Stimulated activated CD8-positive, alpha-beta memory T cell treated with anti-CD3 and anti-CD28 coated beads, Interleukin-4, amount 100 ng/mL, for 4 hours (primary cell): ENCODE measurements around the gene DAG1.
A peak's percentile ranks its signal among the peaks of the same experiment; 100 is the strongest.

Source experiments
- DNase-seq, 2 donors: peaks; one replicate each; pipeline ENCODE4 v3.0.0-alpha.2; 2020; ENCODE audit warnings: low read depth in 2 of 2, low spot score in 1 of 2

DAG1 gene

DNA sequence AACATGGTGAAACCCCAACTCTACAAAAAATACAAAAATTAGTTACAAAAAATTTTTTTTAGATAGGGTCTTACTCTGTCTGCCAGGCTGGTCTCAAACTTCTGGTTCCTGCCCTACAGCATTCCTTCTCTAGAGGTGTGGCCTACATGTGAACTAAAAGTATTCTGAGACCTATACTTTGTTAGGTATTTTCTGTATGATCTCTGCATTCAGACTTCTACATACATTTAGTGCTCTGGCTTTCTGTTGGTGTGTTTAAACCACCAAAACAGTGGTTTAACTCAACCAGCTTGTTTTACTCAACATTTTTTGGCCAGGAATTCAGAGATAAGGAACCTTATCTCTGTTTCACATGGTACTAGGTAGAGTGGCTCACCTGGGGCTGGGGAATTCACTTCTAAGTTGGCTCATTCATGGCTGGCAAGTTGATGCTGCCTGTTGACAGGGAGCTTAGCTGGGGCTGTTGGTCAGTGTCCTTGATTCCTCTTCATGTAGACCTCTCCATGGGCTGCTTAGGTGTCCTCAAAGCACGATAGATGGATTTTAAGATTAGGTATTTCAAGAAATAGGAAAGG lies 42.8 kb downstream of the DAG1 start:
- no peak for DNase-seq

DNA sequence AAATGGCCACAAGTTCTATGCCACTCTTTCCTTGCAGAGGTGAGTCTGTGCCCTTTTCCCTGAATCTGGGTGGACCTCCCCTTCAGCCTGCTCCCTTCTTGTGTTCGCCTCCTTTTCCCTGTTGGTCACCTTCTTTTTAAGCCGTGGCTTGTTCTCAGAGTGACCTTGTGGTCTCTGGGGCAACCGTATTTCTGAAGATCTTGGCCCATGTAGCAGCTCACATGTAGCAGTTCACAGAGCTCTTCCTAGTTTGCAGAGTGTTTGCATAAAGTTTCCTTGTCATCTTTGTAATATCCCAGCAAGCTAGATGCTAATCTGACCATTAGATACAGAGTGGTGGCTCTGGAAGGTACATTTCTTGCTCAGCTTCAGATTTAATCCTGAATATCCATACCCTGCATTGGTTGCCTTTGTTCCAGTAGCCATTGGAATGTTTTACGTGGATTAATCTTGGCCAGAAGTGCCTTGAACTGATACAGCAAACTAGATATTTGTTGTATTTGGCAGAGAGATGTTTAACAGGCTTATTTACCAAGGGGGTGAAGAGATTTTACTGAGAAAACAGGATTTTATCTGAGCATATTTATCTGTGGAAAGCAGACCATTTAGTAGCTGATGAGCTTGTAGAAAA lies 43.5 kb downstream of the DAG1 start:
- DNase-seq = no peak

DNA sequence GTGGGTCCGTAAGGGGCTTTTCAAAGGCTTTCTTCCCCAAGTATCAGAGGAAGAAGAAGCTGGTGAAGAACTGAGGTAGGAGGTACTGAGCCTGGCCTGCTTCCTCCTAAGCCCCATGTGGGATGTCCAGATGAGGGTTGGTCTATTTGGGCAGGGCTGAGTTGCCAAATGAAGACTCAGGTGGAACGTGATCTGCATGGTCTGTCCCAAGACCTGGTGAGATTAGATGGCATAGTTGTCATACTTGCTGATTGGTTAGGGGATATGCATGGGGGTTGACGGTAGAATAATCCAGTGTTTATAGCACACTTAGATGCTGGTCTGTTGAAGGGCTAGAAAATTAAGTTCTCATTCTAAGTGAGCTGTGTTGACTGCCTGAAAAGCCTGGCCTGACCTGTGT lies 47.9 kb downstream of the DAG1 start:
- DNase-seq = no peak

DNA sequence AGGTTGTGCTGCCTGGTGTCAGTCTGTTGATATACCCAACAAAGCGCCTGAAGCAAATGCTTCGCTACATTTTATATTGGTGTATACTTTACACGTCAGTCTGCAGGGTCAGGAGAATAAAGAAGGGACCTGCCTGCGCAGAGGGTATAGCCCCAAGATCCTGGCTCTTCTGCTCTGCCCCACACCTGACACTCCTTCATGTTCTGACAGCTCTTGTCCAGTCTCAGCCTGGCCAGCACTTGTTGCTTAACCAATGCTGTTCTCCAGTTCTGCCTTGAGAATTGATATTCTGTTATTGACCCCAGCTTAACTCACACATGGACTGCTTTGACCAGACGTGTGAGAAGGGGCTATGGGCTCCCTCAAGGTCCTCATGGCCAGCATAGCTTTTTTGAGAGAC lies 48.4 kb downstream of the DAG1 start:
- DNase-seq = no peak

DNA sequence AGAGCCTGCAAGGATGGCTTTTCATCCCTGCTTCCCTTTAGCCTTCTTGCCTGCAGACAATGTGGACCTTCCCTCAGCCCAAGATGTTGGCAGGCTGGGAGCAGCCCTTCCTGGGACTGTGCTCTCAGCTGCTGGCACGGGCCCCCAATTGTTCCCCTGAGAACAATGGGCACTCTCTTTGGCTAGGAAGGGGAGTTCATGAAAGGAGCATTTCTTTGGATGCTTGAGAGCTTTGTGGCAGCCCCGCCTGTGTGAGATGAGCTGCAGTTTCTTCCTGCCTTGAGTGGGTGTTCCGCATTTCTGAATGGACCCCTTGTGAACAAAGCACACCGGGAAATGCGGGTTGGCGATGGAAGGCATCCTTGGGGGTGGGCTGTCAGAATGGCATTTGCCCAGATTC lies 49.2 kb downstream of the DAG1 start:
- no peak for DNase-seq

DNA sequence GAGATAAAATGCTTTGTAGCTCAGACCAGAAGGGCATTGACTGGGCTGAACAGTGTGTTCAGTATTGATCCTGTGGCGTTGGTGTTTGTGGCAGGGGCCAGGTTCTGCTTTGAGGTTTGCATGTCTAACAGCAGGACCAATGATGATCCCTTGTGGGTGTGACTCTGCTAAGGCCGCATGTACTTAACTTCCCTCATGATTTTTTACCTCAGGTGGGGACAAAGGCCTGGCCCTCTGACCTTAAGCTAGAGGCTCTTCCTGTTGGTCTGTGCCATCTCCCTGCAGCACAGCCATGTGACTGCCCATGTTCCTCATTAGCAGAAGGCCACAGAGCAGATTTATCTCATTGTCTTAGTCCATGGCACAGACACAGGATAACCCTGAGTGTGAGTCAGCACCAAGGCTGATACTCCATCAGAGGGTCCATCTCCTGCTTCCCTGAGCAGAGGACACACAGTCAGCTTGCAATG lies 49.9 kb downstream of the DAG1 start:
- no peak for DNase-seq

DNA sequence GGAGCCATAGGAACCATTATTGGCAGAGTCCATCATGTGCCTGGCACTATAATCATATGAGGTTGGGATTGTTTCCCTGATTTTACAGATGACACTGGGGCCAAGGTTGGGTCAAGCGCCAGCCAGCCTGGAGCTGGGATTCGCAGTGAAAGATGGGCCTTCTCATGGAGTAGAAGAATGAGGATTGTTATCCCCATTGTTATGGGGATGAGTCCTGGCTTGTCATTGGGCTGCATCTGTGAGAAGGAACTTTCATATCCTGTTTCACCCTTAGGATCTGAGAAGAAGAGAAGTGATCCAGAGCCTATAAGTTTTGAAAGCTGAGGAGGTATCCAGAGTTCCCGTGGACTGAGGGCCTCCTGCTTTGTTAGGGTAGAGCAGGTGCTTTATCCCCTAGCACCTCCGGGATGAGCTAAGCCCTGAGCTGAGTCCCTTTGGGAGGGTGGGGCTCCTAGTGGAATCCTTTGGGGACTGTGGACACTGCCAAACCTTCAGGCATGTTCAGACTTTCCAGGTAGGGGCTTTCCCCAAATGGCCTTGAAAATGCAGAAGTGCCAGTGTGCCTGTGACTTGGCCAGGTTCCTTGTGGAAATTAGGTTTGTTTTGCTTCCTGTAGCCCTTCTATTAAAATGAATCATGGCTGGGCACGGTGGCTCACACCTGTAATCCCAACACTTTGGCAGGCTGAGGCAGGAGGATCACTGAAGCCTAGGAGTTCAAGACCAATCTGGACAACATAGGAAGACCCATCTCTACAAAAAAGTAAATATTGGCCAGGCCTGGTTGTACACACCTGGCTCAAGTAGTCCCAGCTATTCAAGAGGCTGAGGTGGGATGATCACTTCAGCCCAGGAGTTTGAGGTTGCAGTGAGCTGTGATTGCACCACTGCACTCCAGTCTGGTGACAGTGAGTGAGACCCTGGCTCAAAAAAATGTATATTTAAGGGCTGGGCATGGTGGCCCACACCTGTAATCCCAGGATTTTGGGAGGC lies 54.0 kb downstream of the DAG1 start:
- DNase-seq = no peak

DNA sequence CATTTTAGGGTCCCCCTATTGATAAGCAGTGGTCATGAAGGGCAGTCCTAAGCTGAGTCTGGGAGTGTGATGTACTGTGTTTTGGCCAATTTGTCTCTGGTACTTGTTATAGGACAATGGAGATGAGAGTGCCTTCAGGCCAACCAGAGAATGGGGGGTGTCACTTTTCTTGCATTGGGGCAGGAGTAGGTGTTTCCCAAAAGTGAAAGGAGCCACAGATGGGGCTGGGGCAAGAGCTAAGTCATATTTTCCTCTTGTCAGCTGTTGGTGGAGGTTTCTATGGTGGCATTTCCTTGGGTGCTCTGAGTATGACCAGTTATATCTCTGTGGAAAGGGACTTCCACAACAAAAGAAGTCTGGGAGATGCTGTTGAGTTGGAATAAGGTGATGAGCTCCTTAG lies 59.5 kb downstream of the DAG1 start:
- DNase-seq = no peak

DNA sequence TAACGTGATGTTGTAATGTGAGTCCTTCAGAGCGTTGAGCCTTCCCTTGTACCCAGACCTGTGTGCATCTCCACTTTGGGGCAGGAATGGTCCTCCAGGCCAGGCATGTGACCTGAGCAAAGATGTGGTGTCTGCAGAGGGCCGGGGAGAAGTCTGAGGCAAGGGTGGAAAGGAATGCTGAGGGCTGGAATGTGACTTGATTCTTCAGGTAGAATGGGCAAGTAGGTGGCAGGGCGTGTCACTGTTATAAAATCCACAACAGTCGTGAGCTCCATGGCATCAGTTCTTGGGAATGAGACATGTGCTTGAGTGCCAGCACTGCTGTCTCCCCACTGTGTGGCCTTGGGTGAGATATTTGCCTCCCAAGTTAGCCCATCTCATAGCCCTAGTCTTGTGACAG lies 60.2 kb downstream of the DAG1 start:
- no peak for DNase-seq

DNA sequence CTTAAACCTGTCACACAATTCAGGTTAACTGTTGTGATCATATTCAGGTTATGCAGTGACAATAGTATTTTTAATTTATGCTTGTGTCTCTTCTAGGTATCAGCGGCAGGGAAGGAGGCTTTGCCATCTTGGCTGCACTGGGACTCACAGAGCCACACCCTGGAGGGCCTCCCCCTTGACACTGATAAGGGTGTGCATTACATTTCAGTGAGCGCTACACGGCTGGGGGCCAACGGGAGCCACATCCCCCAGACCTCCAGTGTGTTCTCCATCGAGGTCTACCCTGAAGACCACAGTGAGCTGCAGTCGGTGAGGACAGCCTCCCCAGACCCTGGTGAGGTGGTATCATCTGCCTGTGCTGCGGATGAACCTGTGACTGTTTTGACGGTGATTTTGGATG lies 60.6 kb downstream of the DAG1 start:
- DNase-seq = no peak

DNA sequence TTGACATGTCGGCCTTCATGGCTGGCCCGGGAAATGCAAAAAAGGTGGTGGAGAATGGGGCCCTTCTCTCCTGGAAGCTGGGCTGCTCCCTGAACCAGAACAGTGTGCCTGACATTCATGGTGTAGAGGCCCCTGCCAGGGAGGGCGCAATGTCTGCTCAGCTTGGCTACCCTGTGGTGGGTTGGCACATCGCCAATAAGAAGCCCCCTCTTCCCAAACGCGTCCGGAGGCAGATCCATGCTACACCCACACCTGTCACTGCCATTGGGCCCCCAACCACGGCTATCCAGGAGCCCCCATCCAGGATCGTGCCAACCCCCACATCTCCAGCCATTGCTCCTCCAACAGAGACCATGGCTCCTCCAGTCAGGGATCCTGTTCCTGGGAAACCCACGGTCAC lies 61.2 kb downstream of the DAG1 start:
- no peak for DNase-seq

DNA sequence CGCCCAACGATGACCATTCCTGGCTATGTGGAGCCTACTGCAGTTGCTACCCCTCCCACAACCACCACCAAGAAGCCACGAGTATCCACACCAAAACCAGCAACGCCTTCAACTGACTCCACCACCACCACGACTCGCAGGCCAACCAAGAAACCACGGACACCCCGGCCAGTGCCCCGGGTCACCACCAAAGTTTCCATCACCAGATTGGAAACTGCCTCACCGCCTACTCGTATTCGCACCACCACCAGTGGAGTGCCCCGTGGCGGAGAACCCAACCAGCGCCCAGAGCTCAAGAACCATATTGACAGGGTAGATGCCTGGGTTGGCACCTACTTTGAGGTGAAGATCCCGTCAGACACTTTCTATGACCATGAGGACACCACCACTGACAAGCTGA lies 61.6 kb downstream of the DAG1 start:
- DNase-seq = no peak

DNA sequence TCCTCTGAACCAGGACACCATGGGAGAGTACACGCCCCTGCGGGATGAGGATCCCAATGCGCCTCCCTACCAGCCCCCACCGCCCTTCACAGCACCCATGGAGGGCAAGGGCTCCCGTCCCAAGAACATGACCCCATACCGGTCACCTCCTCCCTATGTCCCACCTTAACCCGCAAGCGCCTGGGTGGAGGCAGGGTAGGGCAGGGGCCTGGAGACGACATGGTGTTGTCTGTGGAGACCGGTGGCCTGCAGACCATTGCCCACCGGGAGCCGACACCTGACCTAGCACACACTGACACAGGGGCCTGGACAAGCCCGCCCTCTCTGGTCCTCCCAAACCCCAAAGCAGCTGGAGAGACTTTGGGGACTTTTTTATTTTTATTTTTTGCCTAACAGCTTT lies 63.0 kb downstream of the DAG1 start:
- DNase-seq = no peak

DNA sequence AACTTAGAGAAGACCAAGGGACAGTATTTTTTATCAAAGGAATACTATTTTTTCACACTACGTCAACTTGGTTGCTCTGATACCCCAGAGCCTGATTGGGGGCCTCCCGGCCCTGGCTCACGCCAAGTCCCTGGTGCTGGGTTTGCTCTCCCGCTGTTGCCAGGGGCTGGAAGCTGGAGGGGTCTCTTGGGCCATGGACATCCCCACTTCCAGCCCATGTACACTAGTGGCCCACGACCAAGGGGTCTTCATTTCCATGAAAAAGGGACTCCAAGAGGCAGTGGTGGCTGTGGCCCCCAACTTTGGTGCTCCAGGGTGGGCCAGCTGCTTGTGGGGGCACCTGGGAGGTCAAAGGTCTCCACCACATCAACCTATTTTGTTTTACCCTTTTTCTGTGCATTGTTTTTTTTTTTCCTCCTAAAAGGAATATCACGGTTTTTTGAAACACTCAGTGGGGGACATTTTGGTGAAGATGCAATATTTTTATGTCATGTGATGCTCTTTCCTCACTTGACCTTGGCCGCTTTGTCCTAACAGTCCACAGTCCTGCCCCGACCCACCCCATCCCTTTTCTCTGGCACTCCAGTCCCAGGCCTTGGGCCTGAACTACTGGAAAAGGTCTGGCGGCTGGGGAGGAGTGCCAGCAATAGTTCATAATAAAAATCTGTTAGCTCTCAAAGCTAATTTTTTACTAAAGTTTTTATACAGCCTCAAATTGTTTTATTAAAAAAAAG lies 63.9 kb downstream of the DAG1 start:
- DNase-seq = no peak

DNA sequence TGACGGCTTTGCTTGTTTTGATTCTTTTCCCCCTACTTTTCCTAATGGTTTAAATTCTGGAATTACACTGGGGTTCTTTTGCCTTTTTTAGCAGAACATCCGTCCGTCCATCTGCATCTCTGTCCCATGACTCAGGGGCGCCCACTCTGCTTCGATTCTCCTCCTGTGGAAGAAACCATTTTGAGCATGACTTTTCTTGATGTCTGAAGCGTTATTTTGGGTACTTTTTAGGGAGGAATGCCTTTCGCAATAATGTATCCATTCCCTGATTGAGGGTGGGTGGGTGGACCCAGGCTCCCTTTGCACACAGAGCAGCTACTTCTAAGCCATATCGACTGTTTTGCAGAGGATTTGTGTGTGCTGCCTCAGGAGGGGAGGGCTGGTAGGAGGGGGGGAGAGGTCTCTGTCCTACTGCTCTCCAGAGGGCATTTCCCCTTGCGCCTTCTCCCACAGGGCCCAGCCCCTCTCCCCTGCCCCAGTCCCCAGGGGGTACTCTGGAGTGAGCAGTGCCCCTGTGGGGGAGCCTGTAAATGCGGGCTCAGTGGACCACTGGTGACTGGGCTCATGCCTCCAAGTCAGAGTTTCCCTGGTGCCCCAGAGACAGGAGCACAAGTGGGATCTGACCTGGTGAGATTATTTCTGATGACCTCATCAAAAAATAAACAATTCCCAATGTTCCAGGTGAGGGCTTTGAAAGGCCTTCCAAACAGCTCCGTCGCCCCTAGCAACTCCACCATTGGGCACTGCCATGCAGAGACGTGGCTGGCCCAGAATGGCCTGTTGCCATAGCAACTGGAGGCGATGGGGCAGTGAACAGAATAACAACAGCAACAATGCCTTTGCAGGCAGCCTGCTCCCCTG lies 64.7 kb downstream of the DAG1 start:
- DNase-seq = no peak

DNA sequence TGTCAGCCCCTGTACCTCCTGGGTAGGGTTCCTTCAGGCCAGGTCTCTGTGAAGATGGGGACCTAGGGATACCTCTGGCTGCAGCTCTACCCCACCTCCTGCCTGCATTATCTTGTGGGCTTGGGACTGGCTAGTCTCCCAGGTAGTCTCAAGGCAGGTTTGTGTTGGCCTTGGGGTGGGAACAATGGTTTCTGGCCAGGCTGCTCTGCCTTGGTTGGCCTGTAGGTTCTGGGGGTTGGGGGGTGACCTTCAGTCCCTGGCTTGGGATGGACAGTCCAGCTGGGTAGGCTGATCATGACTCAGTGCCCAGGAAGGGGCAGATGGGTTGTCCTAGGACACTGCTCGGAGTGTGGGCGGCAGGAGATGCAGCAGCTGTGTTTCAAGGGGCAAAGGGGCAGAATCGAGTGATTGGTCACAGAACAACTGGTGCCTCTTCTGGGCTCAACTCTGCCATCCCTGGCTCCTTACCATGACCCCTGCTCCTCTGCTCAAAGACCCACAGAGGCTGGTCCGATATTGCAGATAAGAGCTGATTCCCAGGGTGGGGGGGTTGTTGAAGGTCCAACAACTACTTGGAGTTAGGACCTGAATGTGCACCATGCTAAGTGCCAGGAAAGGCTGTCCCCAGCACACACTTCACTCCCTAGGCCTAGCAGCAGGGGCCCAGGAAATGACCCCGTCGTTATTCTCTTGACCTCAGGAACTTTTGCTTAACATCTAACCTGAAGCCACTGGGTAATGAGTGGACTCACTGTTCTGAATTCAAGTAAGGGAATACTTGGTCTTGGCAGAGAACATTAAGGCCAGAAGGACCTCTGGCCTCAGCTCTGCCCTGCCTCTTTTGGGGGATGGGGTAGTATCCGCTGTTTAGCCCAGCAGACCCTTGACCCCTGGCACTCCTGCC lies 66.2 kb downstream of the DAG1 start:
- no peak for DNase-seq

DNA sequence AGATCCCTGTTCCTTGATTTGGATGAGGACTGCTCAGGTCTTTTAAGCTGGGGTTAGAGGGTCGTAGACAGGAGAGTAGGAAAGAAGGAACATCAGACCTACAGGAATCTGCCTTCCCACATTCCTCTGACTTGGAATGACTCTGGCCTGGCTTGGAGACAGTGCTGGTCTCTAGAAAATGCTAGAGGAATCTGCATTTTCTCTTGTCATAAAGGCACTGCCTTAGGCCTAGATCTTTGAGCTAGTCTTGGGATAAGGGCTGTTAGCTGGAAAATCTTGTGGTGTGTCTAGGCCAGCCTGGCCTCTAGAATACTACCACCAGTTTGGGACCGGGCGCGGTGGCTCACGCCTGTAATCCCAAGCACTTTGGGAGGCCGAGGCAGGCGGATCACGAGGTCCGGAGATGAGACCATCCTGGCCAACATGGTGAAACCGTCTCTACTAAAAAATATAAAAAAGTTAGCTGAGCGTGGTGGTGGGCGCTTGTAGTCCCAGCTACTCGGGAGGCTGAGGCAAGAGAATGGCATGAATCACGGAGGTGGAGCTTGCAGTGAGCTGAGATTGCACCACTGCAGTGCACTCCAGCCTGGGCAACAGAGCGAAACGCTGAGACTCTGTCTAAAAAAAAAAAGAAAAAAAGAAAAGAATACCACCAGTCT lies 66.9 kb downstream of the DAG1 start:
- no peak for DNase-seq

DNA sequence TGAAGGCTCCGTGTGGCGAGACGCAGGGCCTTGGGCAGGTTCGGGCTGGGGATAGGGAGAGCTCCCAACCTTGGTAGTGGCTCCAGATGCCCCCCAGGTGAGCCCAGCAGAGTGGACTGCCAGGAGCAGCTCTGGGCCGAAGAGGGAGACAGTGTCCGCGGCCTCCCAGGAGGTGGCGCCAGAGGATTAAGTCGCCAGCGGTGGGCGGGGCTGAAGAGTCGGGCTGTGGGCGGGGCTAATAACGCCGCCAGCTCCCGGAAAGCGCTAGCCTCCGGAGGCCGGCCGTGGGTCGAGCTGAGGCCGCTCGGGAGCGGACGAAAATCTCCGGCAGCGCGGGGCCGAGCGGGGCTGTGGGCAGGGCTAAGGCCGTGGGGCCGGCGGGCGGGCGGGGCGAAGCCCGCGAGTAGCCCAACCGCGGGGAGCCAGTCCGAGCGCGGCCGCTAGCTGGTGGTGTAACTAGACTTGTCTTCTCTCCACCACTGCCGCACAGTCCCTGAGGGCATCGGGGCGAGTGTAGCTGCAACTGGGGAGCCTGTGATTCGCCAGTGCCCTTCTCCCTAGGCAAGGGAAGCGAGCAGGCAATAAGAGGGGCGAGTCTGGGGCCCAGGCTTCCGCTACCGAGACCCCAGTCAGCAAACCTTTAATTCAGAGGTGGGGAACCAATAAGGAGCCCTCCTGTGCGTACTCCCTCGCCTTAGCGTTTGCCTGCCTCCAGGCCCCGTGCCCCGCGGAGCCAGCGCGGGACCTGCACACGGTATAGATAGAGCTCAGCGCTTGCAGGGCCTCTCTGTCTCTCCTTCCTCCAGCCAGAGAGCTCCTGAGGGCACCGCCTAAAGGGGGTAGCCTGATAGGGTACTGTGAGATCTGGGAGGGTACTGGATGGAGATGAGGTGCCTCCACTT lies 69.8 kb downstream of the DAG1 start:
- peak; percentile 76 to 94 for DNase-seq
